OCI-LY7 (cell line): ENCODE measurements around the gene THUMPD2. TPM values are rescaled to one million over a fixed set of nuclear protein-coding genes. Genes with fewer than 3 reads are reported as not detected.

ENCODE experiments used
- BruUV-seq: library from RNA; stranded (reverse); fragments of 400-500 nt; replicated peaks from 2 replicates; lab custom pipeline; 2021; lab: Mats Ljungman, UMichigan
- CTCF ChIA-PET: fragments of 300-600 bp; sonication (Branson Sonifier 250); formaldehyde crosslinking; loops from one replicate; lab custom pipeline; 2022; ENCODE audit warnings: antibody characterized with exemption; ENCODE audit not compliant: unreplicated experiment; lab: Charles Lee
- POLR2A ChIA-PET: fragments of 300-600 bp; sonication (Branson Sonifier 250); formaldehyde crosslinking; loops from one replicate; lab custom pipeline; 2022; ENCODE audit warnings: antibody characterized with exemption; lab: Charles Lee
- DNase-seq: peaks from one replicate; pipeline ENCODE4 v3.0.0-alpha.2; 2015; ENCODE audit warnings: low spot score
- H2AFZ ChIP-seq: fragments of 200-600 bp; sonication (generic), shearing (Covaris generic); 2 replicates; pipeline ENCODE4 v1.6.1; 2014; ENCODE audit warnings: mild to moderate bottlenecking, antibody characterized with exemption, low read length, moderate library complexity
- H3K27ac ChIP-seq: fragments of 200-600 bp; sonication (generic); 2 replicates; pipeline ENCODE4 v1.5.1; 2014; ENCODE audit warnings: mixed run types, low read depth, mild to moderate bottlenecking, moderate library complexity, low read length, inconsistent platforms; ENCODE audit not compliant: poor library complexity, severe bottlenecking
- H3K36me3 ChIP-seq: fragments of 200-600 bp; sonication (generic); 2 replicates; pipeline ENCODE4 v1.6.1; 2014; ENCODE audit warnings: mild to moderate bottlenecking, antibody characterized with exemption, low read length, moderate library complexity, mixed read lengths; ENCODE audit not compliant: insufficient read depth
- H3K4me1 ChIP-seq: fragments of 200-600 bp; sonication (generic); 2 replicates; pipeline ENCODE4 v1.5.1; 2014; ENCODE audit warnings: mild to moderate bottlenecking, low read length; ENCODE audit not compliant: insufficient read depth, poor library complexity, severe bottlenecking
- H3K4me2 ChIP-seq: fragments of 200-600 bp; sonication (generic); 2 replicates; pipeline ENCODE4 v1.6.1; 2014; ENCODE audit warnings: mild to moderate bottlenecking, low read length
- H3K4me3 ChIP-seq: fragments of 200-600 bp; sonication (generic); 2 replicates; pipeline ENCODE4 v1.5.1; 2014; ENCODE audit warnings: mild to moderate bottlenecking, low read depth, low read length; ENCODE audit not compliant: poor library complexity, severe bottlenecking
- H3K79me2 ChIP-seq: fragments of 200-600 bp; sonication (generic); 2 replicates; pipeline ENCODE4 v1.6.1; 2016; ENCODE audit warnings: low read depth, mild to moderate bottlenecking, low read length, moderate library complexity, mixed read lengths; ENCODE audit not compliant: insufficient read depth
- H3K9me2 ChIP-seq: fragments of 200-600 bp; sonication (generic); 2 replicates; pipeline ENCODE4 v1.6.1; 2016; ENCODE audit warnings: mild to moderate bottlenecking, low read length, mixed read lengths; ENCODE audit not compliant: insufficient read depth
- H3K9me3 ChIP-seq: fragments of 200-600 bp; sonication (generic); 2 replicates; pipeline ENCODE4 v1.6.1; 2014; ENCODE audit warnings: mild to moderate bottlenecking, mixed run types, low read length, mixed read lengths
- H4K20me1 ChIP-seq: fragments of 200-600 bp; sonication (generic); 2 replicates; pipeline ENCODE4 v1.6.1; 2014; ENCODE audit warnings: mild to moderate bottlenecking, antibody characterized with exemption, low read length, moderate library complexity, mixed read lengths; ENCODE audit not compliant: insufficient read depth
- EZH2phosphoT487 ChIP-seq: fragments of 200-600 bp; sonication (generic); IDR thresholded peaks from 2 replicates; pipeline ENCODE4 v1.6.1; 2018; ENCODE audit warnings: low read depth, borderline replicate concordance, mild to moderate bottlenecking, mixed run types, antibody characterized with exemption, low read length, moderate library complexity, mixed read lengths
- intact Hi-C: fragments of 100-400 bp; cut with micrococcal nuclease; formaldehyde crosslinking; loops from one replicate; pipeline ENCODE4 v1.10.0; 2022; ENCODE audit not compliant: unreplicated experiment
- total RNA-seq, 2 experiments: library from RNA; depleted of rRNA in 1 of 2; stranded (reverse); fragments of >200 nt in 1 of 2; shearing (Covaris generic) in 1 of 2; gene quantifications; 2 replicates each; pipeline ENCODE4 v1.2.3, GENCODE V29; 2014 to 2022
- TF ChIP-seq, protein P1 (sequence below): fragments of 200-600 bp; sonication (generic); conservative IDR thresholded peaks from 2 replicates; pipeline ENCODE4 v1.5.1; 2014; ENCODE audit warnings: mild to moderate bottlenecking, antibody characterized with exemption, low read length, moderate library complexity, mixed read lengths

THUMPD2 gene
- total RNA-seq, 2 experiments from 2014 or later: 18.3 to 24.6 TPM

DNA sequence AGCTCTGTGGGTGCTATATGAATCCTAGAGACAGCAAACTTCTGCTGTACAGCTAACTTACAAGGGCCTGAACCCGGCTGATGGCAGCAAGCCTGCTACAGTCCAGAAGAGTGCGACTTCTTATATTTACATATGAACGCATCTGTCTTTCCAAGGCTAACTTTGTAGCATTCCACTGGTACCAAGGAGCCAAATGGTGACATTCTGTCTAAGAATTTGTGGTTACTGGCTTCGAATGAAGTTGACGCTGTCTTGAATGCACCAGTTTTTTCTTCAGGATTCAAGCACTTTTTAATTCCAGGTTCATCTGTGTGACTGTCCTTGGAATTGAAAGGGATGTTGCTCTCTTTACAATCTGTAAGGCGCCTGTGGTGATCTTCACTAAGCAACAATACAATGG lies 42.4 kb downstream of the THUMPD2 start:
- no peak overlapping the region for H3K4me2 ChIP-seq
- BruUV-seq: no TSS peak
- H3K9me2 ChIP-seq: no peaks in the 10 kb centered on the region
- H3K4me1 ChIP-seq: no peaks in the 10 kb centered on the region
- no peak overlapping the region for H3K4me3 ChIP-seq
- no peaks in the 10 kb centered on the region for H3K79me2 ChIP-seq
- no peaks in the 10 kb centered on the region for H4K20me1 ChIP-seq
- no peak overlapping the region for H2AFZ ChIP-seq
- no peak for DNase-seq
- H3K27ac ChIP-seq: no peak overlapping the region
- no peaks in the 10 kb centered on the region for H3K9me3 ChIP-seq
- intact Hi-C loops: loop anchor here (10.0 kb wide), 1 partner anchor 682 kb away; no protein-coding TSS in a partner anchor
- ChIA-PET POLR2A (no interaction called here), CTCF (no interaction called here)
- peaks cover 95% of the 10 kb centered on the region for H3K36me3 ChIP-seq
- no peak for TF ChIP-seq EZH2phosphoT487
- TF ChIP-seq, protein P1, sequence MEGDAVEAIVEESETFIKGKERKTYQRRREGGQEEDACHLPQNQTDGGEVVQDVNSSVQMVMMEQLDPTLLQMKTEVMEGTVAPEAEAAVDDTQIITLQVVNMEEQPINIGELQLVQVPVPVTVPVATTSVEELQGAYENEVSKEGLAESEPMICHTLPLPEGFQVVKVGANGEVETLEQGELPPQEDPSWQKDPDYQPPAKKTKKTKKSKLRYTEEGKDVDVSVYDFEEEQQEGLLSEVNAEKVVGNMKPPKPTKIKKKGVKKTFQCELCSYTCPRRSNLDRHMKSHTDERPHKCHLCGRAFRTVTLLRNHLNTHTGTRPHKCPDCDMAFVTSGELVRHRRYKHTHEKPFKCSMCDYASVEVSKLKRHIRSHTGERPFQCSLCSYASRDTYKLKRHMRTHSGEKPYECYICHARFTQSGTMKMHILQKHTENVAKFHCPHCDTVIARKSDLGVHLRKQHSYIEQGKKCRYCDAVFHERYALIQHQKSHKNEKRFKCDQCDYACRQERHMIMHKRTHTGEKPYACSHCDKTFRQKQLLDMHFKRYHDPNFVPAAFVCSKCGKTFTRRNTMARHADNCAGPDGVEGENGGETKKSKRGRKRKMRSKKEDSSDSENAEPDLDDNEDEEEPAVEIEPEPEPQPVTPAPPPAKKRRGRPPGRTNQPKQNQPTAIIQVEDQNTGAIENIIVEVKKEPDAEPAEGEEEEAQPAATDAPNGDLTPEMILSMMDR: no peak

DNA sequence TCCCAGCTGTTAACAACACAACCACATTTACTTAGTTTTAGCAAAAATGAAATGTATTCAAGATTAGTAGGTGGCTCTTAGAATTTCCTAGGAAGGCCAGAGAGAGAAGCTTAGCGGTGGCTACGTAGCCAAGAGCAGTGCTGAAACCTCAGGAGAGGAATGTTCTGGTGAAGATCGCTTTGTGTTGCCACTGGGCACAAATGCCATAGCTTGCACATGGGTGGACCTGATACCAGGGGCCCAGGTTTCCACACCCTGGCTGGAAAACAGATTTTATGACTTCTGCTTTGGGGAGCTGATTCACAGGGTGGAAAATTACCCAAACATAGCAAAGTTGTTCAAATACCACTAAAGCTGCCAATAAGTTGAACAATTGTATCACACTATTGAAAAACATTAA lies 43.4 kb downstream of the THUMPD2 start:
- Histone ChIP-seq H3K79me2 (no peaks in the 10 kb centered on the region), H3K4me3 (no peak overlapping the region), H2AFZ (no peak overlapping the region), H3K4me1 (no peaks in the 10 kb centered on the region), H3K27ac (no peak overlapping the region), H4K20me1 (no peaks in the 10 kb centered on the region), H3K36me3 (peaks cover 95% of the 10 kb centered on the region), H3K4me2 (no peak overlapping the region), H3K9me2 (no peaks in the 10 kb centered on the region), H3K9me3 (no peaks in the 10 kb centered on the region)
- intact Hi-C loops: loop anchor here (10.0 kb wide), 1 partner anchor 681 kb away; no protein-coding TSS in a partner anchor
- POLR2A ChIA-PET: interaction anchor here (1.3 to 1.5 kb wide), 2 partner anchors 9 to 10 kb away, joined by 3 read pairs; no protein-coding TSS in a partner anchor
- CTCF ChIA-PET: no interaction called here
- TF ChIP-seq, protein P1: no peak
- no peak for TF ChIP-seq EZH2phosphoT487
- no peak for DNase-seq
- no TSS peak for BruUV-seq

DNA sequence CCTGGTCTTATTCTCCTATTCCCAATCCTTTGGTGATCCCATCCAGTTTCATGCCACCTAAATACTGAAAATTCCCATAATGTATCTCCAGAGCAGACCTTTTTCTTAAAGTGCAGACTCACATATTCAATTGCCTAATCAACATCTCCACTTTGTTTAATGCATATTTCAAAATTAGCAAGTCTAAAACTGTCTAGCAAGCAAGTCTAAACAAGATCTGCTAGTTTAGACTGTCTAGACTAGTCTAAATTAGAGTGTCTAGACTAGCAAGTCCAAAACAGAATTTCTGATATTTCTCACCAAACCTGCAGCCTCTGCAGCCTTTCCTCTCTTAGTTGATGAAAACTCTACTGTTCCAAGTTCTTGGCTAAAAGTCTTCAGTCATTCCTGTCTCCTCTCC lies 44.6 kb downstream of the THUMPD2 start:
- H4K20me1 ChIP-seq: no peaks in the 10 kb centered on the region
- H2AFZ ChIP-seq: no peak overlapping the region
- intact Hi-C loops: loop anchor here (10.0 kb wide), 1 partner anchor 680 kb away; no protein-coding TSS in a partner anchor
- no peak overlapping the region for H3K27ac ChIP-seq
- H3K4me1 ChIP-seq: no peaks in the 10 kb centered on the region
- DNase-seq: no peak
- no peak overlapping the region for H3K4me2 ChIP-seq
- H3K79me2 ChIP-seq: no peaks in the 10 kb centered on the region
- no TSS peak for BruUV-seq
- H3K4me3 ChIP-seq: no peak overlapping the region
- peaks cover 88% of the 10 kb centered on the region for H3K36me3 ChIP-seq
- ChIA-PET POLR2A (interaction anchor here (1.1 kb wide), 1 partner anchor 10 kb away, joined by 4 read pairs; no protein-coding TSS in a partner anchor), CTCF (interaction anchor here (0.6 kb wide), 1 partner anchor 144 kb away, joined by 4 read pairs; no protein-coding TSS in a partner anchor)
- no peaks in the 10 kb centered on the region for H3K9me3 ChIP-seq
- no peaks in the 10 kb centered on the region for H3K9me2 ChIP-seq
- TF ChIP-seq, protein P1: no peak
- no peak for TF ChIP-seq EZH2phosphoT487
